Activated naive CD8-positive, alpha-beta T cell treated with anti-CD3 and anti-CD28 coated beads, Interleukin-2, amount 50 U/mL, for 16 hours (primary cell): ENCODE results near the gene OR11L1.

Experiments
- DNase-seq: peaks from one replicate; pipeline ENCODE4 v3.0.0-alpha.2; 2020; ENCODE audit warnings: low read depth, low spot score

OR11L1 gene

GRCh38 chr1:247841796-247842195, at the start of gene OR11L1:
OR11L1 (minus strand) TSS chr1:247841896; CDS start chr1:247841896, 0 bp downstream.
- no peak for DNase-seq

- DNase-seq: no peak
Observed at GRCh38 chr1:247884797-247885413, 43.2 kb upstream of the OR11L1 start.

GRCh38 chr1:247883346-247883745, 41.6 kb upstream of the OR11L1 start:
- no peak for DNase-seq

GRCh38 chr1:247865416-247865815, 23.7 kb upstream of the OR11L1 start:
- DNase-seq: no peak

GRCh38 chr1:247864644-247865043, 22.9 kb upstream of the OR11L1 start:
- no peak for DNase-seq

GRCh38 chr1:247862756-247863155, 21.1 kb upstream of the OR11L1 start:
- DNase-seq: no peak

GRCh38 chr1:247857985-247858619, 16.4 kb upstream of the OR11L1 start:
- no peak for DNase-seq

GRCh38 chr1:247857069-247857984, 15.6 kb upstream of the OR11L1 start, which contains the start of gene TRIM58:
TRIM58 (plus strand) TSS chr1:247857187; CDS start chr1:247857247, 60 bp downstream.
- no peak for DNase-seq

- DNase-seq: no peak
Observed at GRCh38 chr1:247855911-247856310, 14.2 kb upstream of the OR11L1 start.

- no peak for DNase-seq
Observed at GRCh38 chr1:247854899-247855545, 13.3 kb upstream of the OR11L1 start.

GRCh38 chr1:247849616-247850015, 7.9 kb upstream of the OR11L1 start:
- no peak for DNase-seq

- no peak for DNase-seq
Observed at GRCh38 chr1:247848346-247848745, 6.7 kb upstream of the OR11L1 start.

GRCh38 chr1:247845693-247846017, 4.0 kb upstream of the OR11L1 start:
- no peak for DNase-seq

- no peak for DNase-seq
Observed at GRCh38 chr1:247845011-247845692, 3.5 kb upstream of the OR11L1 start.

GRCh38 chr1:247843411-247843810, 1.7 kb upstream of the OR11L1 start:
- DNase-seq: no peak

- no peak for DNase-seq
Observed at GRCh38 chr1:247840818-247841217, 878 bp downstream of the OR11L1 start.

GRCh38 chr1:247833601-247834000, 8.1 kb downstream of the OR11L1 start:
- no peak for DNase-seq

GRCh38 chr1:247829656-247830055, 12.0 kb downstream of the OR11L1 start:
- no peak for DNase-seq

GRCh38 chr1:247825362-247825761, 16.3 kb downstream of the OR11L1 start:
- no peak for DNase-seq

GRCh38 chr1:247824023-247824422, 17.7 kb downstream of the OR11L1 start, which contains the start of gene OR14A16:
OR14A16 (minus strand) TSS chr1:247824119; CDS start chr1:247815729, 8,390 bp downstream.
- DNase-seq: no peak

- no peak for DNase-seq
Observed at GRCh38 chr1:247822060-247822459, 19.6 kb downstream of the OR11L1 start.
